Measurements from ENCODE around the gene CACNA2D3. TPM values are rescaled to one million over a fixed set of nuclear protein-coding genes. Genes with fewer than 3 reads are reported as not detected.

Gene CACNA2D3
- total and polyA plus RNA-seq, 7 donors, result 2.7 to 13.5 (median 9.0) TPM

DNA sequence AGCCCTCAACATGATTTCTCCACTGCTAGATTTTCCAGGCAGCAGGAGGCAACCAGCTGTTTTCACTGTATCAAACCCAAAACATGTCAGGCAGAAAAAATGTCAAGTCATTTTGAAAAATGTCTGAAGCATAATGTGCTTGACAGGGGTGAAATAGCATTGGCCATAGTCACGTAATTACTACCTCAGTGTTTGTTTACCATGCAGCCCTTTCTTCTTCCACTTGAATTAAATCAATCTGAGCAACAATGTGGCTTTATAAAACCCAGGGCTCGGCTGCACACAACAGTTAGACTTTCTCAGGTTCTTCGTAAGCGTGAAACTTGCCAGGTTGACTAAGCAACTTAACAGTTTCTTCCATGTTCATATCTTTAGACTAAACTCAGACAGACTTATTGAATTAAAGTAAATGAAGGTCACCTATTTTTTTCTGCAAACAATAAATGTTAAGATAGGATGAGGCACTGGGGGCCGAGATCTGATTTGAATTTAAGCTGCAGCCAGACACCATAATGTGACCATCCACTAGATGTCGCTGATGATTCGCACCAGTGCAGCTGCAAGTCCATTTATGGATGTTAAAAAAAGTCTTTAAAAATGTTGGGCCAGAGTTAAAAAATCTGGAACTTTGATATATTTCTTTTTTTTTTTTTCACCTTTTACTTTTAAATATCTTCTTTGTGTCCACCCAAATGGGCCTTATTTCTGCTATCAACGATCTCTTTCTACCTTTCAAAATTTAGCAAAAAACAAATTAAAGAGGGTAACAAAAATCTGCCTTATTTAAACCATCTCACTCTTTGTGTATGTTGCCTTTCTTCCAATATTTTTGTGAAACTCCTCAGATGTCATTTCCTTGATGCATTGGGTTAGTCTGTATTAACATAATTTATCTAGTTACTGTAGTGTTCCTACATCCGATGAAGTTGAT is 305.9 kb downstream of the CACNA2D3 start:
- DNase-seq (peak; percentile 15 to 63), ATAC-seq (peak; percentile 57 to 87 (median 64))
- 32 to 40% (median 34%) methylated on average over 9 of the region's 9 CpGs for WGBS, 3 donors
- Histone ChIP-seq H3K27me3 (ENCODE audit: insufficient read depth in 3 of 3, low read length in 2 of 3) (no peaks in the 10 kb centered on the region), H3K27ac (no peak overlapping the region), H3K36me3 (ENCODE audit: insufficient read depth in 1 of 2, low read depth in 1 of 2) (no peaks in the 10 kb centered on the region), H3K4me3 (no peak overlapping the region), H3K4me1 (peaks cover 5% of the 10 kb centered on the region), H3K9me3 (no peaks in the 10 kb centered on the region)
- peak; percentile 79 for TF ChIP-seq CTCF (IDR thresholded peaks at IDR 0.05)
- intact Hi-C loops (cut with DNase I), result loop anchor here in 1 of 2 donors (5.0 to 10.0 kb wide), 3 partner anchors 424 to 1827 kb away; no protein-coding TSS in a partner anchor

DNA sequence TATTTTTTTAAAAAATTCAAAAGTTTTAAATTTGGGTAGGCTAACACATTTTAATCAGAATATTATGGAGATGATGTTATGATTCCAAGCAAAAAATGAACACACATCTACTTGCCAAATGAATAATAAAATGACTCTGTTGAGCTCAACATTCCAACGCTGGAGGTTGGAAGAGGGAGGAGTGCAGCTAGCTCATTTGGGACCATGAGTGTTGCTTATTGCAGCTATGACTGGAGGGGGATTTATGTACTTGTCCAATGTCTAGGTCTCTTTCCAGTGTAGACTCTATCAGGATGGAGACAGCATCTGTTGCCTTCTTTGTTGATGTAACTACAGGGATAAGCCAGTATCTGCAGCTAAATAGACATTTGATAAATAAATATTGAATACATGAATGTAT is 310.6 kb downstream of the CACNA2D3 start:
- no peak for DNase-seq
- Histone ChIP-seq H3K27ac (no peak overlapping the region), H3K27me3 (ENCODE audit: insufficient read depth in 3 of 3, low read length in 2 of 3) (no peaks in the 10 kb centered on the region), H3K9me3 (no peaks in the 10 kb centered on the region), H3K4me1 (no peaks in the 10 kb centered on the region), H3K4me3 (no peak overlapping the region), H3K36me3 (ENCODE audit: insufficient read depth in 1 of 2, low read depth in 1 of 2) (no peaks in the 10 kb centered on the region)
- TF ChIP-seq CTCF (IDR thresholded peaks at IDR 0.05), result no peak
- 44 to 62% (median 48%) methylated on average over 1 of the region's 1 CpG for WGBS, 3 donors
- intact Hi-C loops (cut with DNase I), result no loop called here
- ATAC-seq, result no peak

DNA sequence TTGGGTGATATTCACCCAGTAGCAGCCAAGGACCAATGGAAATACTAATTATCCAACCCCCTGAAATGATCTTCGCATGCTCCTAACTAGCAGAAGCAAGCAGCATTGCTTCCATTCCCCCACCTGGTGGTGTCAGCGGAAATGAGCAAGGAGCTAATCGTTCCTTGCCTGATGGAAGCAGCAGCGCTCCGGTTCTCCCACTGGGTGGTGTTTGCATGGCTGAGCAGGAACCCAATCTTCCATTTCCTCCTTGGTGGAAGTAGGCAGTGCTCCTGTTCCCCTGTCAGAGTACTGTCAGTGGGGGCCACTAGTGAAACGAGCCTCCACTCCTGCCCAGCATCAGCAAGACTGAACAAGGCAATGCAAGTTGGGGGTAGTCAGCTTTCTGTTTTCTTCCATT is 311.5 kb downstream of the CACNA2D3 start:
- no peak for DNase-seq
- no peaks in the 10 kb centered on the region for H3K4me1 ChIP-seq

DNA sequence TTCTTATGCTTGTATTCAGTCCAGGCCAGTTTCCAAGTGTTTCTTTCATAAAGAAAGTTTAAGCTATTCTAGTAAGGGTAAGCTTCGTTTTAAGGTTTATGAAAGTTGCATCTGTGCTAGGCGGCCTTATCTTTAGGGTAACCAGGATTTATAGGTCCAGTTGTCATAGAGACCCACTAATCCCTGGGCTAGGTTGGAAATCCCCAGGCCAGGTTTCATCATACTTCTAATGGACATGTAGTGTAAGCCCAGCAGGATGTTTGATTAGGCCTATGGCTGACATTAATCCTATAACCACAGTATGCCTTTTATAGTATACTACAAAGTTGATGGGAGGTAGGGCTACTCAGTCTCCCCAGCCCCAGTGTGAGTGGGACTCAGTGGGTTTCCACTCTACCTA is 312.4 kb downstream of the CACNA2D3 start:
- 93 to 97% (median 95%) methylated on average over 2 of the region's 2 CpGs for WGBS, 3 donors
- TF ChIP-seq CTCF (IDR thresholded peaks at IDR 0.05), result no peak
- no peak overlapping the region for H3K27ac ChIP-seq
- ATAC-seq, result no peak
- no peaks in the 10 kb centered on the region for H3K27me3 ChIP-seq (ENCODE audit: insufficient read depth in 3 of 3, low read length in 2 of 3)
- no peaks in the 10 kb centered on the region for H3K36me3 ChIP-seq (ENCODE audit: insufficient read depth in 1 of 2, low read depth in 1 of 2)
- no peaks in the 10 kb centered on the region for H3K9me3 ChIP-seq
- H3K4me1 ChIP-seq, result no peaks in the 10 kb centered on the region
- H3K4me3 ChIP-seq, result no peak overlapping the region
- DNase-seq, result no peak
- intact Hi-C loops (cut with DNase I), result no loop called here

More for the DNA sequence above, 311.5 kb downstream of the CACNA2D3 start:
- WGBS, 3 donors, result 63 to 74% (median 70%) methylated on average over 6 of the region's 6 CpGs
- intact Hi-C loops (cut with DNase I), result no loop called here
- Histone ChIP-seq H3K27ac (no peak overlapping the region), H3K27me3 (ENCODE audit: insufficient read depth in 3 of 3, low read length in 2 of 3) (no peaks in the 10 kb centered on the region), H3K36me3 (ENCODE audit: insufficient read depth in 1 of 2, low read depth in 1 of 2) (no peaks in the 10 kb centered on the region), H3K4me3 (no peak overlapping the region), H3K9me3 (no peaks in the 10 kb centered on the region)
- no peak for TF ChIP-seq CTCF (IDR thresholded peaks at IDR 0.05)
- no peak for ATAC-seq

Measured in psoas muscle (tissue), 8 donors.